GM23338 (cell line): ENCODE results near the gene CTSK. TPM values are rescaled to one million over a fixed set of nuclear protein-coding genes. Genes with fewer than 3 reads are reported as not detected.
"Not testable (repeated sequence)": the region's sequence is repeated elsewhere in the genome, so short reads cannot be mapped to it uniquely, and the experiment has no call there.

Experiments used
- ATAC-seq: fragments of 200-7000 bp; cut with Tn5 transposase; 3 replicates; pipeline ENCODE4 v1.9.1; 2020
- DNase-seq: peaks from one replicate; pipeline ENCODE4 v3.0.0-alpha.2; 2015; ENCODE audit warnings: low spot score
- H2AFZ ChIP-seq: fragments of 200-600 bp; sonication (generic); 2 replicates; pipeline ENCODE4 v1.8.0; 2016; ENCODE audit warnings: antibody characterized with exemption, mild to moderate bottlenecking, moderate library complexity
- H3F3A ChIP-seq: fragments of 200-600 bp; sonication (generic); replicated peaks from 2 replicates; pipeline ENCODE4 v1.8.0; 2017; ENCODE audit warnings: antibody characterized with exemption, mixed run types, low read depth
- H3K27ac ChIP-seq: fragments of 200-600 bp; sonication (generic); 2 replicates; pipeline ENCODE4 v1.6.1; 2016; ENCODE audit warnings: low read depth
- H3K27me3 ChIP-seq: fragments of 200-600 bp; sonication (generic); 2 replicates; pipeline ENCODE4 v1.8.0; 2016; ENCODE audit warnings: mild to moderate bottlenecking, mixed run types, moderate library complexity; ENCODE audit not compliant: insufficient read depth
- H3K36me3 ChIP-seq: fragments of 200-600 bp; sonication (generic); 2 replicates; pipeline ENCODE4 v1.8.0; 2016; ENCODE audit warnings: mild to moderate bottlenecking; ENCODE audit not compliant: insufficient read depth
- H3K4me1 ChIP-seq: fragments of 200-600 bp; sonication (generic); 2 replicates; pipeline ENCODE4 v1.8.0; 2016; ENCODE audit warnings: mild to moderate bottlenecking, moderate library complexity; ENCODE audit not compliant: insufficient read depth
- H3K4me2 ChIP-seq: fragments of 200-600 bp; sonication (generic); 2 replicates; pipeline ENCODE4 v1.7.1; 2017; ENCODE audit warnings: mixed run types
- H3K4me3 ChIP-seq: fragments of 200-600 bp; sonication (generic); 2 replicates; pipeline ENCODE4 v1.6.1; 2016; ENCODE audit warnings: mixed run types
- H3K79me2 ChIP-seq: fragments of 200-600 bp; sonication (generic); replicated peaks from 2 replicates; pipeline ENCODE4 v1.8.0; 2017; ENCODE audit warnings: mild to moderate bottlenecking; ENCODE audit not compliant: insufficient read depth
- H3K9me2 ChIP-seq: fragments of 200-600 bp; sonication (generic); 2 replicates; pipeline ENCODE4 v1.8.0; 2017; ENCODE audit not compliant: insufficient read depth
- H4K20me1 ChIP-seq: fragments of 200-600 bp; sonication (generic); replicated peaks from 2 replicates; pipeline ENCODE4 v1.8.0; 2017; ENCODE audit warnings: mild to moderate bottlenecking; ENCODE audit not compliant: insufficient read depth
- H3K27ac Mint-ChIP-seq: 2 replicates; pipeline ENCODE4 v1.8.0; 2020; ENCODE audit warnings: inconsistent platforms, mild to moderate bottlenecking, moderate library complexity, mixed read lengths
- H3K27me3 Mint-ChIP-seq: 3 replicates; pipeline ENCODE4 v1.8.0; 2022; ENCODE audit warnings: low read depth, mild to moderate bottlenecking, moderate library complexity, mixed read lengths, inconsistent platforms; ENCODE audit not compliant: insufficient read depth, poor library complexity
- H3K36me3 Mint-ChIP-seq: 3 replicates; pipeline ENCODE4 v1.8.0; 2021; ENCODE audit warnings: low read depth, mild to moderate bottlenecking, inconsistent platforms, moderate library complexity, mixed read lengths
- H3K4me1 Mint-ChIP-seq: 3 replicates; pipeline ENCODE4 v1.8.0; 2020; ENCODE audit warnings: mild to moderate bottlenecking, inconsistent platforms, mixed read lengths
- H3K4me3 Mint-ChIP-seq: 3 replicates; pipeline ENCODE4 v1.8.0; 2021; ENCODE audit warnings: moderate library complexity, mild to moderate bottlenecking, inconsistent platforms, mixed read lengths
- H3K9me3 Mint-ChIP-seq: 3 replicates; pipeline ENCODE4 v1.8.0; 2020; ENCODE audit warnings: moderate library complexity, mild to moderate bottlenecking, inconsistent platforms, mixed read lengths
- EZH2 ChIP-seq: fragments of 200-600 bp; sonication (generic); IDR thresholded peaks from one replicate; pipeline ENCODE4 v1.8.0; 2017; ENCODE audit warnings: antibody characterized with exemption, mild to moderate bottlenecking, low read depth; ENCODE audit not compliant: unreplicated experiment
- polyA plus RNA-seq: library from polyadenylated mRNA; unstranded; fragments of >200 nt; fragmentation: Nextera tagmentation; extraction: Ambion mirVana; gene quantifications from 2 replicates; pipeline ENCODE4 v1.2.1, GENCODE V29; 2016
- total RNA-seq: library from RNA; depleted of rRNA; stranded (reverse); fragments of >200 nt; shearing (Covaris generic); gene quantifications from 2 replicates; pipeline ENCODE4 v1.2.3, GENCODE V29; 2014
- TF ChIP-seq, protein P1 (sequence below): fragments of 250-450 bp; sonication (Bioruptor Pico); IDR thresholded peaks from 2 replicates; pipeline ENCODE4 v1.5.0; 2020; ENCODE audit warnings: mild to moderate bottlenecking, moderate library complexity
- TF ChIP-seq, protein P2 (sequence below): IDR thresholded peaks from 2 replicates; pipeline ENCODE4 v1.6.1; 2016; ENCODE audit warnings: antibody characterized with exemption

CTSK gene
- total and polyA plus RNA-seq, 2 experiments from 2014 or later, result 2.8 to 3.3 TPM

DNA sequence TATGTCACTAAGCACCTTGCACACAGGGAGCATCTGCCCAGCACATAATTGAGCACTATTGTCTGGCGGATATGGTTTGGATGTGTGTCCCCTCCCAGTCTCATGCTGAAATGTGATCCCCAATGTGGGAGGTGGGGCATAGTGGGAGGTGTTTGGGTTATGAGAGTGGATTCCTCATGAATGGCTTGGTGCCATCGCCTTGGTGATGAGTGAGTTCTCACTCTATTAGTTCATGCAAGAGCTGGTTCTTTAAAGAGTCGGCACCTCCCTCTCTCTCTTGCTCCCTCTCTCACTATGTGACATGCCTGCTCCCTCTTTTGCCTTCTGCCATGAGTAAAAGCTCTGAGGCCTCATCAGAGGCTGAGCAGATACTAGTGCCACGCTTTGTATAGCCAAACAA, 9.5 kb downstream of the CTSK start (continued):
- TF ChIP-seq, protein P1, sequence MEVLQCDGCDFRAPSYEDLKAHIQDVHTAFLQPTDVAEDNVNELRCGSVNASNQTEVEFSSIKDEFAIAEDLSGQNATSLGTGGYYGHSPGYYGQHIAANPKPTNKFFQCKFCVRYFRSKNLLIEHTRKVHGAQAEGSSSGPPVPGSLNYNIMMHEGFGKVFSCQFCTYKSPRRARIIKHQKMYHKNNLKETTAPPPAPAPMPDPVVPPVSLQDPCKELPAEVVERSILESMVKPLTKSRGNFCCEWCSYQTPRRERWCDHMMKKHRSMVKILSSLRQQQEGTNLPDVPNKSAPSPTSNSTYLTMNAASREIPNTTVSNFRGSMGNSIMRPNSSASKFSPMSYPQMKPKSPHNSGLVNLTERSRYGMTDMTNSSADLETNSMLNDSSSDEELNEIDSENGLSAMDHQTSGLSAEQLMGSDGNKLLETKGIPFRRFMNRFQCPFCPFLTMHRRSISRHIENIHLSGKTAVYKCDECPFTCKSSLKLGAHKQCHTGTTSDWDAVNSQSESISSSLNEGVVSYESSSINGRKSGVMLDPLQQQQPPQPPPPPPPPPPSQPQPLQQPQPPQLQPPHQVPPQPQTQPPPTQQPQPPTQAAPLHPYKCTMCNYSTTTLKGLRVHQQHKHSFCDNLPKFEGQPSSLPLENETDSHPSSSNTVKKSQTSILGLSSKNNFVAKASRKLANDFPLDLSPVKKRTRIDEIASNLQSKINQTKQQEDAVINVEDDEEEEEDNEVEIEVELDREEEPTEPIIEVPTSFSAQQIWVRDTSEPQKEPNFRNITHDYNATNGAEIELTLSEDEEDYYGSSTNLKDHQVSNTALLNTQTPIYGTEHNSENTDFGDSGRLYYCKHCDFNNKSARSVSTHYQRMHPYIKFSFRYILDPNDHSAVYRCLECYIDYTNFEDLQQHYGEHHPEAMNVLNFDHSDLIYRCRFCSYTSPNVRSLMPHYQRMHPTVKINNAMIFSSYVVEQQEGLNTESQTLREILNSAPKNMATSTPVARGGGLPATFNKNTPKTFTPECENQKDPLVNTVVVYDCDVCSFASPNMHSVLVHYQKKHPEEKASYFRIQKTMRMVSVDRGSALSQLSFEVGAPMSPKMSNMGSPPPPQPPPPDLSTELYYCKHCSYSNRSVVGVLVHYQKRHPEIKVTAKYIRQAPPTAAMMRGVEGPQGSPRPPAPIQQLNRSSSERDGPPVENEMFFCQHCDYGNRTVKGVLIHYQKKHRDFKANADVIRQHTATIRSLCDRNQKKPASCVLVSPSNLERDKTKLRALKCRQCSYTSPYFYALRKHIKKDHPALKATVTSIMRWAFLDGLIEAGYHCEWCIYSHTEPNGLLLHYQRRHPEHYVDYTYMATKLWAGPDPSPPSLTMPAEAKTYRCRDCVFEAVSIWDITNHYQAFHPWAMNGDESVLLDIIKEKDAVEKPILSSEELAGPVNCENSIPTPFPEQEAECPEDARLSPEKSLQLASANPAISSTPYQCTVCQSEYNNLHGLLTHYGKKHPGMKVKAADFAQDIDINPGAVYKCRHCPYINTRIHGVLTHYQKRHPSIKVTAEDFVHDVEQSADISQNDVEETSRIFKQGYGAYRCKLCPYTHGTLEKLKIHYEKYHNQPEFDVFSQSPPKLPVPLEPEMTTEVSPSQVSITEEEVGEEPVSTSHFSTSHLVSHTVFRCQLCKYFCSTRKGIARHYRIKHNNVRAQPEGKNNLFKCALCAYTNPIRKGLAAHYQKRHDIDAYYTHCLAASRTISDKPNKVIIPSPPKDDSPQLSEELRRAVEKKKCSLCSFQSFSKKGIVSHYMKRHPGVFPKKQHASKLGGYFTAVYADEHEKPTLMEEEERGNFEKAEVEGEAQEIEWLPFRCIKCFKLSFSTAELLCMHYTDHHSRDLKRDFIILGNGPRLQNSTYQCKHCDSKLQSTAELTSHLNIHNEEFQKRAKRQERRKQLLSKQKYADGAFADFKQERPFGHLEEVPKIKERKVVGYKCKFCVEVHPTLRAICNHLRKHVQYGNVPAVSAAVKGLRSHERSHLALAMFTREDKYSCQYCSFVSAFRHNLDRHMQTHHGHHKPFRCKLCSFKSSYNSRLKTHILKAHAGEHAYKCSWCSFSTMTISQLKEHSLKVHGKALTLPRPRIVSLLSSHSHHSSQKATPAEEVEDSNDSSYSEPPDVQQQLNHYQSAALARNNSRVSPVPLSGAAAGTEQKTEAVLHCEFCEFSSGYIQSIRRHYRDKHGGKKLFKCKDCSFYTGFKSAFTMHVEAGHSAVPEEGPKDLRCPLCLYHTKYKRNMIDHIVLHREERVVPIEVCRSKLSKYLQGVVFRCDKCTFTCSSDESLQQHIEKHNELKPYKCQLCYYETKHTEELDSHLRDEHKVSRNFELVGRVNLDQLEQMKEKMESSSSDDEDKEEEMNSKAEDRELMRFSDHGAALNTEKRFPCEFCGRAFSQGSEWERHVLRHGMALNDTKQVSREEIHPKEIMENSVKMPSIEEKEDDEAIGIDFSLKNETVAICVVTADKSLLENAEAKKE (CRISPR knock-in tag), result no peak

DNA sequence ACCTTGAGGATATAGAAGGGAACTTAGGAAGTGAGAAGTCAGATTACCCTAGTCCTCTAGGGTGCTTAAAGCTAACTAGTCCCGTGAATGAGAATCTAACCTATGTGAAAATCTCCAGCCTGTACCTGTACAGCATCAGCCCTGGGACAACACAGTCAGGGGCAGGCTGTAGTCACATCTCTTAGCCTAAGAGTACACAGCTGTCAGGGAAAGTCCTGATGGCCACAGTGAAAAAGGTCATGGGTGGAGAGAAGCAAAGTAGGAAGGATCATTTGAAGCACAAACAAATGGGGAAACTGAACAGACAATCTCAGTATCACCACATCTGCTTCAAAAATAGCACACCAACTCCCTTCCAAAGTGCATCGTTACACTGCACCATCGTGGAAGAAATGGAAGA, 11.7 kb downstream of the CTSK start:
- H3K27me3 ChIP-seq, result no peaks in the 10 kb centered on the region
- H2AFZ ChIP-seq, result no peak overlapping the region
- Mint-ChIP-seq H3K36me3 (no peaks in the 10 kb centered on the region), H3K9me3 (no peaks in the 10 kb centered on the region), H3K27ac (no peak overlapping the region), H3K27me3 (no peaks in the 10 kb centered on the region), H3K4me3 (no peak overlapping the region), H3K4me1 (peaks cover 30% of the 10 kb centered on the region)
- no peaks in the 10 kb centered on the region for H4K20me1 ChIP-seq
- ATAC-seq (no peak), DNase-seq (no peak)
- H3K4me1 ChIP-seq, result peaks cover 21% of the 10 kb centered on the region
- no peak for TF ChIP-seq EZH2
- TF ChIP-seq, protein P2, sequence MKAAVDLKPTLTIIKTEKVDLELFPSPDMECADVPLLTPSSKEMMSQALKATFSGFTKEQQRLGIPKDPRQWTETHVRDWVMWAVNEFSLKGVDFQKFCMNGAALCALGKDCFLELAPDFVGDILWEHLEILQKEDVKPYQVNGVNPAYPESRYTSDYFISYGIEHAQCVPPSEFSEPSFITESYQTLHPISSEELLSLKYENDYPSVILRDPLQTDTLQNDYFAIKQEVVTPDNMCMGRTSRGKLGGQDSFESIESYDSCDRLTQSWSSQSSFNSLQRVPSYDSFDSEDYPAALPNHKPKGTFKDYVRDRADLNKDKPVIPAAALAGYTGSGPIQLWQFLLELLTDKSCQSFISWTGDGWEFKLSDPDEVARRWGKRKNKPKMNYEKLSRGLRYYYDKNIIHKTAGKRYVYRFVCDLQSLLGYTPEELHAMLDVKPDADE, result no peak
- H3K4me2 ChIP-seq, result no peak overlapping the region
- H3K79me2 ChIP-seq, result no peaks in the 10 kb centered on the region
- H3K9me2 ChIP-seq, result no peaks in the 10 kb centered on the region
- no peaks in the 10 kb centered on the region for H3K36me3 ChIP-seq
- H3F3A ChIP-seq, result no peaks in the 10 kb centered on the region
- H3K27ac ChIP-seq, result no peak overlapping the region
- no peak overlapping the region for H3K4me3 ChIP-seq

DNA sequence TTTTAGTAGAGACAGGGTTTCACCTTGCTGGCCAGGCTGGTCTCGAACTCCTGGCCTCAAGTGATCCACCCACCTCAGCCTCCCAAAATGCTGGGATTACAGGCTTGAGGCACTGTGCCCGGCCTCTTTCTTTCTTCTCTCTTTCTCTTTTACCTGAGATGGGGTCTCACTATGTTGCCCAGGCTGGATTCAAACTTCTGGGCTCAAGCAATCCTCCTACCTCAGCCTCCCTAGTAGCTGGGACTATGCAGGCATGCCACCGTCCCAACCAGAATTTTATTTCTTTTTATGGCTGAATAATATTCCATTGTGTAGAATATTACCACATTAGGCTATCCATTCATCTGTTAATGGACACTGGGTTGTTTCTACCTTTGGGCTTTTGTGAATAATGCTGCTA, 14.3 kb downstream of the CTSK start:
- peaks cover 22% of the 10 kb centered on the region for H3K4me1 Mint-ChIP-seq
- not testable (repeated sequence) for H3K36me3 ChIP-seq

More for the DNA sequence above, 14.3 kb downstream of the CTSK start:
- H3K27ac ChIP-seq, H3K4me3 Mint-ChIP-seq, H3K4me3 ChIP-seq, H3K27ac Mint-ChIP-seq, H3K9me2 ChIP-seq, H3K9me3 Mint-ChIP-seq, H3K79me2 ChIP-seq, H2AFZ ChIP-seq, ATAC-seq, H3K27me3 ChIP-seq, H3K36me3 Mint-ChIP-seq, H3K4me2 ChIP-seq, H3K27me3 Mint-ChIP-seq, H3F3A ChIP-seq, H4K20me1 ChIP-seq, DNase-seq: not testable (repeated sequence)
- H3K4me1 ChIP-seq, result peaks cover 13% of the 10 kb centered on the region
